Muscle of leg (tissue), 11 donors: ENCODE results near the gene HMGCS1. TPM values are rescaled to one million over a fixed set of nuclear protein-coding genes. Genes with fewer than 3 reads are reported as not detected.
"Not testable (repeated sequence)": the region's sequence is repeated elsewhere in the genome, so short reads cannot be mapped to it uniquely, and the experiment has no call there.

ENCODE experiments used
- DNase-seq: peaks from one replicate; pipeline ENCODE4 v3.0.0; 2013
- H3K27ac ChIP-seq: one replicate; pipeline ENCODE4 v1.5.1; 2013; ENCODE audit warnings: mild to moderate bottlenecking, low read length, control low read depth
- H3K27me3 ChIP-seq: one replicate; pipeline ENCODE4 v1.6.1; 2013; ENCODE audit warnings: low read length; ENCODE audit not compliant: control insufficient read depth, insufficient read depth
- H3K36me3 ChIP-seq: one replicate; pipeline ENCODE4 v1.6.1; 2013; ENCODE audit warnings: low read length; ENCODE audit not compliant: control insufficient read depth, insufficient read depth
- H3K4me1 ChIP-seq: one replicate; pipeline ENCODE4 v1.6.1; 2013; ENCODE audit warnings: low read length; ENCODE audit not compliant: control insufficient read depth, insufficient read depth
- H3K4me3 ChIP-seq: one replicate; pipeline ENCODE4 v1.5.1; 2013; ENCODE audit warnings: low read length, control low read depth
- H3K9me3 ChIP-seq: replicated peaks from 2 replicates; pipeline ENCODE4 v1.6.1; 2013; ENCODE audit warnings: low read depth, low read length; ENCODE audit not compliant: control insufficient read depth
- WGBS: methylation state at CpG from one replicate; pipeline ENCODE4 v1.1.5; 2013; ENCODE audit warnings: missing lambda C conversion rate; ENCODE audit not compliant: insufficient coverage; 5-methylcytosine and 5-hydroxymethylcytosine counted together
- polyA plus RNA-seq, 8 donors: library from polyadenylated mRNA; unstranded; fragments of 120-200 nt; gene quantifications; one replicate each; pipeline versions ENCODE4 v1.2.1 to v1.2.3, GENCODE V29; 2013; ENCODE audit warnings: inconsistent platforms in 1 of 8, low replicate concordance in 1 of 8; ENCODE audit not compliant: insufficient read length in 8 of 8, insufficient read depth in 1 of 8
- total RNA-seq: library from RNA; stranded (reverse); fragments of 120-200 nt; gene quantifications from one replicate; pipeline ENCODE4 v1.2.4, GENCODE V29; 2013

HMGCS1 gene
- total and polyA plus RNA-seq, 9 donors: 23.5 to 51.0 (median 39.5) TPM

GRCh38 chr5:43315263-43315662, 2.1 kb upstream of the HMGCS1 start:
- WGBS: 91% methylated on average over 6 of the region's 8 CpGs
- Histone ChIP-seq H3K4me1 (peaks cover 10% of the 10 kb centered on the region), H3K27me3 (no peaks in the 10 kb centered on the region), H3K9me3 (no peaks in the 10 kb centered on the region), H3K36me3 (no peaks in the 10 kb centered on the region), H3K27ac (no peak overlapping the region), H3K4me3 (no peak overlapping the region)
- no peak for DNase-seq

GRCh38 chr5:43314724-43315123, 1.5 kb upstream of the HMGCS1 start:
- 100% methylated on average over 2 of the region's 6 CpGs for WGBS
- no peaks in the 10 kb centered on the region for H3K36me3 ChIP-seq

GRCh38 chr5:43313854-43314457, 744 bp upstream of the HMGCS1 start:
- Histone ChIP-seq H3K4me1 (peaks cover 10% of the 10 kb centered on the region), H3K27me3 (no peaks in the 10 kb centered on the region), H3K9me3 (no peaks in the 10 kb centered on the region), H3K27ac (peak overlapping the region; percentile 90), H3K4me3 (peak overlapping the region; percentile 93), H3K36me3 (no peaks in the 10 kb centered on the region)
- 20% methylated on average over 2 of the region's 8 CpGs for WGBS
- DNase-seq: peak; percentile 57

More at GRCh38 chr5:43314724-43315123, 1.5 kb upstream of the HMGCS1 start:
- Histone ChIP-seq H3K4me3 (no peak overlapping the region), H3K9me3 (no peaks in the 10 kb centered on the region), H3K27ac (no peak overlapping the region), H3K4me1 (peaks cover 10% of the 10 kb centered on the region), H3K27me3 (no peaks in the 10 kb centered on the region)
- DNase-seq: no peak

GRCh38 chr5:43312699-43313034, 545 bp downstream of the HMGCS1 start:
- no peaks in the 10 kb centered on the region for H3K36me3 ChIP-seq
- DNase-seq: no peak
- no peaks in the 10 kb centered on the region for H3K9me3 ChIP-seq
- peak overlapping the region; percentile 93 for H3K4me3 ChIP-seq
- no peaks in the 10 kb centered on the region for H3K27me3 ChIP-seq
- H3K27ac ChIP-seq: peak overlapping the region; percentile 97
- WGBS: 2% methylated on average over 9 of the region's 9 CpGs
- H3K4me1 ChIP-seq: peaks cover 10% of the 10 kb centered on the region

- Histone ChIP-seq H3K27me3 (no peaks in the 10 kb centered on the region), H3K27ac (no peak overlapping the region), H3K9me3 (no peaks in the 10 kb centered on the region), H3K4me3 (peak overlapping the region; percentile 93), H3K4me1 (peaks cover 10% of the 10 kb centered on the region), H3K36me3 (no peaks in the 10 kb centered on the region)
- DNase-seq: no peak
- WGBS: 0% methylated on average over 1 of the region's 6 CpGs
Measured at GRCh38 chr5:43312076-43312661, 1.0 kb downstream of the HMGCS1 start.

- DNase-seq: no peak
- no peak overlapping the region for H3K27ac ChIP-seq
- peaks cover 10% of the 10 kb centered on the region for H3K4me1 ChIP-seq
- H3K9me3 ChIP-seq: no peaks in the 10 kb centered on the region
- no peaks in the 10 kb centered on the region for H3K36me3 ChIP-seq
- H3K27me3 ChIP-seq: no peaks in the 10 kb centered on the region
- no peak overlapping the region for H3K4me3 ChIP-seq
Measured at GRCh38 chr5:43309637-43310036, 3.6 kb downstream of the HMGCS1 start.

- Histone ChIP-seq H3K4me1 (peaks cover 9% of the 10 kb centered on the region), H3K27me3 (no peaks in the 10 kb centered on the region), H3K9me3 (no peaks in the 10 kb centered on the region), H3K4me3 (no peak overlapping the region), H3K36me3 (no peaks in the 10 kb centered on the region), H3K27ac (no peak overlapping the region)
- no CpG with 5 or more reads among the region's 3 CpGs for WGBS
- no peak for DNase-seq
Measured at GRCh38 chr5:43309122-43309521, 4.1 kb downstream of the HMGCS1 start.

- WGBS: no CpG with 5 or more reads among the region's 5 CpGs
Measured at GRCh38 chr5:43306954-43307353, 6.3 kb downstream of the HMGCS1 start.

GRCh38 chr5:43305948-43306565, 7.2 kb downstream of the HMGCS1 start:
- H3K4me3 ChIP-seq: no peak overlapping the region
- no peaks in the 10 kb centered on the region for H3K36me3 ChIP-seq
- H3K4me1 ChIP-seq: no peaks in the 10 kb centered on the region
- WGBS: no CpG with 5 or more reads among the region's 1 CpG
- no peaks in the 10 kb centered on the region for H3K27me3 ChIP-seq
- peak; percentile 74 for DNase-seq
- no peak overlapping the region for H3K27ac ChIP-seq
- no peaks in the 10 kb centered on the region for H3K9me3 ChIP-seq

More at GRCh38 chr5:43306954-43307353, 6.3 kb downstream of the HMGCS1 start:
- not testable (repeated sequence) for H3K4me1 ChIP-seq, H3K4me3 ChIP-seq, H3K36me3 ChIP-seq, H3K27ac ChIP-seq, H3K9me3 ChIP-seq, H3K27me3 ChIP-seq, DNase-seq

GRCh38 chr5:43304525-43304924, 8.7 kb downstream of the HMGCS1 start:
- H3K4me1 ChIP-seq: no peaks in the 10 kb centered on the region
- no peak overlapping the region for H3K27ac ChIP-seq
- no peaks in the 10 kb centered on the region for H3K27me3 ChIP-seq
- no CpG with 5 or more reads among the region's 1 CpG for WGBS
- no peaks in the 10 kb centered on the region for H3K36me3 ChIP-seq
- DNase-seq: no peak
- no peaks in the 10 kb centered on the region for H3K9me3 ChIP-seq
- H3K4me3 ChIP-seq: no peak overlapping the region
